ENCODE data around the gene OBI1.
"Not testable (repeated sequence)": the region's sequence is repeated elsewhere in the genome, so short reads cannot be mapped to it uniquely, and the experiment has no call there.

Gene OBI1

DNA sequence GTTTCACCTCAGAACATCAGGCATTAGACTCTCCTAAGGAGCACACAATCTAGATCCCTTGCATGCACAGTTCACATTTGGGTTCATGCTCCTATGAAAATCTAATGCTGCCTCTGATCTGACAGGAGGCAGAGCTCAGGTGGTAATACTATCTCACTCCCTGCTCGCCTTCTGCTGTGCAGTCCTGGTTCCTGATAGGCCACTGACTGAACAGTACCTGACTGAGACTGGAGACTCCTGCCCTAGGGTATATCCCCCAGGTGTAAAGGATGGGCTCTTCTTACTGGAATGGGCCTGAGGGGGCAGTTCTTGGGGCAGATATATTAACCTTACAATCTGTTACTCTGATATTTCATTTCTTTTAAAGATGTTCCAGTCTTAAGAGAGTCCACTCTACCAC lies 6.3 kb downstream of the OBI1 start:
- no peak for DNase-seq (ENCODE audit: low read depth)
- TF ChIP-seq, protein P1, sequence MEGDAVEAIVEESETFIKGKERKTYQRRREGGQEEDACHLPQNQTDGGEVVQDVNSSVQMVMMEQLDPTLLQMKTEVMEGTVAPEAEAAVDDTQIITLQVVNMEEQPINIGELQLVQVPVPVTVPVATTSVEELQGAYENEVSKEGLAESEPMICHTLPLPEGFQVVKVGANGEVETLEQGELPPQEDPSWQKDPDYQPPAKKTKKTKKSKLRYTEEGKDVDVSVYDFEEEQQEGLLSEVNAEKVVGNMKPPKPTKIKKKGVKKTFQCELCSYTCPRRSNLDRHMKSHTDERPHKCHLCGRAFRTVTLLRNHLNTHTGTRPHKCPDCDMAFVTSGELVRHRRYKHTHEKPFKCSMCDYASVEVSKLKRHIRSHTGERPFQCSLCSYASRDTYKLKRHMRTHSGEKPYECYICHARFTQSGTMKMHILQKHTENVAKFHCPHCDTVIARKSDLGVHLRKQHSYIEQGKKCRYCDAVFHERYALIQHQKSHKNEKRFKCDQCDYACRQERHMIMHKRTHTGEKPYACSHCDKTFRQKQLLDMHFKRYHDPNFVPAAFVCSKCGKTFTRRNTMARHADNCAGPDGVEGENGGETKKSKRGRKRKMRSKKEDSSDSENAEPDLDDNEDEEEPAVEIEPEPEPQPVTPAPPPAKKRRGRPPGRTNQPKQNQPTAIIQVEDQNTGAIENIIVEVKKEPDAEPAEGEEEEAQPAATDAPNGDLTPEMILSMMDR (conservative IDR thresholded peaks at IDR 0.05; ENCODE audit: control insufficient read depth, insufficient read depth, low read depth, low read length) = no peak
- no peak overlapping the region for H3K4me3 ChIP-seq (ENCODE audit: control insufficient read depth, low read depth, low read length)

DNA sequence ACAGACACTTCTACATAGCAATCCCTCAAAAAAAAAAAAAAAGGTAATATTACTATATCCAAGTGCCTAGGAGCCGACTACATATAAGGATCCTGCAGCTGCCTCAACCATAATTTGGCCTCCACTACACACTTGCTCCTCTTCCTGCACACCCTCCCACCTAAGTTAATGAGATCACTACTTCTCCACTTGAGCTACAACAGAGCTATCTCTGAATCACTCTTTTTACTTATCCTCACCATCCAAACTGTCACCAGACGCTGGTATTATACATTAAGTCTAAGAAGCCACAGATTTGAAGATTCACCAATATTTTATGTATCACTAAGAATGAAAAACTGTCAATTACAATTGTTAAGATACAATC lies 8.3 kb downstream of the OBI1 start:
- no peak for DNase-seq (ENCODE audit: low read depth)
- TF ChIP-seq, protein P1 (conservative IDR thresholded peaks at IDR 0.05; ENCODE audit: control insufficient read depth, insufficient read depth, low read depth, low read length) = no peak
- no peak overlapping the region for H3K4me3 ChIP-seq (ENCODE audit: control insufficient read depth, low read depth, low read length)

DNA sequence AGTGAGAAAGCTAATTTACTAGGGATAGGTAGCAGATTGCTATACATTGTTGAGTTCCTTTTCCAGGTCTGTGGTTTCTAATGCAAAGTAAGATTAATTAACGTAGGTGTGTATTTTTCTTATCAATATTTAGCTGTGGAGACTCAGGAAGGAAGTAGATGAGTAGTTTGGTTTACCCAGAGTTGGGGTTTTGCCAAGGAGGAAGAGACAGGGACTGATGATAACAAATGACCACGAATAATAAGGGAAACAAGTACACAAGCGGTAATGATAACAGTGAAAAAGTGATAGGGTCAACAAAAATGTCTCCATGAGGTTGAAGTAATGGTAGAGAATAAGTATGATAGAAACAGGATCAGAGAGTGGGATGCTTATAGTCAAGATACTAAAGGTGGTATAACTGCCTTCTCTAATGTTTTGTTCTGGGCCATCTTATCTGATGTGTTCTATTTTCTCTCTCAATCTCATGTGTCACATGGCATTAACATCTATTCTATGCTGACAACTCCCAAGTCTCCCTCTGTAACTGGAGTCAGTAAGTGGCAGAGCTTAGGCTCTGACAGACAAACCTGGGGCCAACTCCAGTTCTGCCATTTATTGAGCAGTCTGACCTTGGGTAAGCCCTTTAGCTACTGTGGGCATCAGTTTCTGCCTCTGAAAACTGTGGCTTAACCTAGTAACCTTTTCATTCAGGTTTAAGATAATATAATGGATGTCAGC lies 8.8 kb downstream of the OBI1 start:
- TF ChIP-seq, protein P1 (conservative IDR thresholded peaks at IDR 0.05; ENCODE audit: control insufficient read depth, insufficient read depth, low read depth, low read length) = no peak
- no peak for DNase-seq (ENCODE audit: low read depth)
- no peak overlapping the region for H3K4me3 ChIP-seq (ENCODE audit: control insufficient read depth, low read depth, low read length)

DNA sequence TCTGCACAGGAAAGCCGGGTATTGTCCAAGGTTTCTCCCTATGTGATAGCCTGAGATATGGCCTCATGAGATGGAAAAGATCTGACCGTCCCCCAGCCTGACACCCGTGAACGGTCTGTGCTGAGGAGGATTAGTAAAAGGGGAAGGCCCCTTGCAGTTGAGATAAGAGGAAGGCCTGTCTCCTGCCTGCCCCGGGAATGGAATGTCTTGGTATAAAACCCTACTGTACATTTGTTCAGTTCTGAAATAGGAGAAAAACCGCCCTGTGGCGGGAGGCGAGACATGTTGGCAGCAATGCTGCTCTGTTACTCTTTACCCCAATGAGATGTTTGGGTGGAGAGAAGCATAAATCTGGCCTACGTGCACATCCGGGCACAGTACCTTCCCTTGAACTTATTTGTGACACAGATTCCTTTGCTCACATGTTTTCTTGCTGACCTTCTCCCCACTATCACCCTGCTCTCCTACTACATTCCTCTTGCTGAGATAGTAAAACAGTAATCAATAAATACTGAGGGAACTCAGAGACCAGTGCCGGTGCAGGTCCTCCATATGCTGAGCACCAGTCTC lies 11.8 kb downstream of the OBI1 start:
- H3K4me3 ChIP-seq (ENCODE audit: control insufficient read depth, low read depth, low read length); DNase-seq (ENCODE audit: low read depth): not testable (repeated sequence)

DNA sequence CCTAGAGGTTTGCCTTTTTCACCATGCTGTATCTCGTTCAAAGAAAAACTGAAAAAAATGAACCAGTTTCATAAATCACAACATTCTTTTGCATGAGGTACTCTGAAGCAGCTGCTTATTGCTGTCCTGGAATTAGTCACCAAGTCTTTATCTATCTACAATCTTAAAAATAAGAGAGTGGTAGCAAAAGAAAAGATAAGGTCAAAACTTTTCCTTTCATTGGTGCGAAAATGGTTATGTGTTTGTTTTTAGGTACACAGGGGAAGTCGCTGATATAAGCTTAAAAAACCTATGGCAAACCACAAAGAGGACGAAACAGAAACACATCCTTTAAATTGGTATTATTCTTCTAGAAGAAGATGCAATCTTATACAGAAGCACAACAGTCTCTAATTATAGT lies 20.7 kb downstream of the OBI1 start:
- no peak overlapping the region for H3K4me3 ChIP-seq (ENCODE audit: control insufficient read depth, low read depth, low read length)
- TF ChIP-seq, protein P1 (conservative IDR thresholded peaks at IDR 0.05; ENCODE audit: control insufficient read depth, insufficient read depth, low read depth, low read length) = no peak
- no peak for DNase-seq (ENCODE audit: low read depth)

DNA sequence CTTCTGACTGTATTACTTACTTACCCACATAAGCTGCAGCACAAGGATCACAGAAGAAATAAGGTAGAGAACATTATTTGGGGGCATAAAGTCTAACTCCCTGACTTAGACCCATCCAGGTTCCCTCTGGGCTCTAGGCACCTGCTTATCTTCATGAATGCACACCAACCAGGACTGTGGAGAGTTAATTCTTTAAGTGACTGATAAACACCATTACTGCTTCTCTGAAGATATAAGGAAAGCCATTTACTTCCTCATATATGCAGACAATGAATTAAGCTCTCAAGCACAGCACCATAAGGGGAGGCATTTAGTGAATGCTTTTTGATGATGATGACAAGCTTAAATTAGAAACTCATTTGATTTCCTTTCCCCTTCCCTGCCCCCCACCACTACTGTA lies 22.5 kb downstream of the OBI1 start:
- no peak for DNase-seq (ENCODE audit: low read depth)

DNA sequence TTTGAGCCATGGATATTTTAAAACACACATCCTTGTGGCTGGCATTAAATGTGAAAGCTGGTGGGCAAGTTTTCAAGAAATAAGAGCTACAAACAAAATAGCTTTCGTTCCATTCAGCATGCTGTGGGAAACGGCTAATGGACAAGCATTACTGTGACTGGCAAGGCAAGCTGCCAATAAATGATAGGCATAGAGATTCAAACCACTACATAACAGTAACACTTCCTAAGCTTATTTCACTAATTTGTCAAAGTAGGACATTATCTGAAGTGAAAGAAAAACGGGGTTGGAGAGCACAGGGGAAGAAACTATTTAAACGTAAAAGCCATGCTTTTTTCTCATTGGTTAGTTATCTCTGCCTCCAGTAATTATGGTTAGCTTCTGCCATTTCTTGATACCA lies 26.0 kb downstream of the OBI1 start:
- DNase-seq (ENCODE audit: low read depth) = no peak
- H3K4me3 ChIP-seq (ENCODE audit: control insufficient read depth, low read depth, low read length) = no peak overlapping the region
- TF ChIP-seq, protein P1 (conservative IDR thresholded peaks at IDR 0.05; ENCODE audit: control insufficient read depth, insufficient read depth, low read depth, low read length) = no peak

More for the DNA sequence above, 22.5 kb downstream of the OBI1 start:
- no peak overlapping the region for H3K4me3 ChIP-seq (ENCODE audit: control insufficient read depth, low read depth, low read length)
- TF ChIP-seq, protein P1 (conservative IDR thresholded peaks at IDR 0.05; ENCODE audit: control insufficient read depth, insufficient read depth, low read depth, low read length) = no peak
